ENCODE data around the gene CCDC171.

CCDC171 gene

GRCh38 chr9:15885464-15885863 is 332.6 kb downstream of the CCDC171 start:
- TF ChIP-seq RAD21 (IDR thresholded peaks at IDR 0.05; ENCODE audit: low read depth), result no peak
- no peak for TF ChIP-seq YY1 (IDR thresholded peaks at IDR 0.05; ENCODE audit: low read depth)
- no peak for TF ChIP-seq TAF1 (IDR thresholded peaks at IDR 0.05; ENCODE audit: low read depth)
- TF ChIP-seq USF1 (IDR thresholded peaks at IDR 0.05), result no peak
- no peak for TF ChIP-seq FOXM1 (IDR thresholded peaks at IDR 0.05; ENCODE audit: borderline replicate concordance, low read depth)
- TF ChIP-seq CEBPB (IDR thresholded peaks at IDR 0.05), result no peak
- no peak for TF ChIP-seq CREB1 (IDR thresholded peaks at IDR 0.05; ENCODE audit: low read depth)
- no peak for TF ChIP-seq NFIC (IDR thresholded peaks at IDR 0.05)
- TF ChIP-seq EGR1 (IDR thresholded peaks at IDR 0.05), result no peak
- no peak for TF ChIP-seq REST (IDR thresholded peaks at IDR 0.05; ENCODE audit: low read depth)
- TF ChIP-seq, protein P1, sequence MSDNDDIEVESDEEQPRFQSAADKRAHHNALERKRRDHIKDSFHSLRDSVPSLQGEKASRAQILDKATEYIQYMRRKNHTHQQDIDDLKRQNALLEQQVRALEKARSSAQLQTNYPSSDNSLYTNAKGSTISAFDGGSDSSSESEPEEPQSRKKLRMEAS (IDR thresholded peaks at IDR 0.05), result no peak

GRCh38 chr9:15889555-15889954 is 336.7 kb downstream of the CCDC171 start:
- TF ChIP-seq, protein P1 (IDR thresholded peaks at IDR 0.05), result no peak

DNA sequence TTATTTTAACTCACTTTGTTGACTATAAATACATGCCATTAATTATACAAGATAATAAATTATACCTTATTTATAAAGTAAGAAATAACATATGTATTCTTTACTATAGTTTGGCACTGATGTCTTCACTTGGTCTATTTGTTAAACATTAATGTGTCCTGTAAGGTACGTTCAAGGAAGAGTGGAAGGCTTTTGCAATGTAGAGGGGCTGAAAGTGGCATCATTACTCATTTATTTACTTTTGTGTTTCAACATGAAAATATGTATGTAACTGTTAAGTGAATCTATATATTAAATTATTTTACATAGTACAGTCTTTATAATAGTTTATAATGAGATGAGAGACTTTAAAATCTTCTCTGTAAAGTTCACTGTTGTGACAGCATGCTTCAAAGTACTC is 348.7 kb downstream of the CCDC171 start:
- TF ChIP-seq FOXM1 (IDR thresholded peaks at IDR 0.05; ENCODE audit: borderline replicate concordance, low read depth), result no peak
- TF ChIP-seq ZBTB7A (IDR thresholded peaks at IDR 0.05; ENCODE audit: low read depth), result no peak
- TF ChIP-seq TCF12 (IDR thresholded peaks at IDR 0.05; ENCODE audit: low read depth), result no peak
- TF ChIP-seq RAD21 (IDR thresholded peaks at IDR 0.05; ENCODE audit: low read depth), result no peak
- no peak for TF ChIP-seq NFIC (IDR thresholded peaks at IDR 0.05)
- no peak for TF ChIP-seq REST (IDR thresholded peaks at IDR 0.05; ENCODE audit: low read depth)
- no peak for TF ChIP-seq YY1 (IDR thresholded peaks at IDR 0.05; ENCODE audit: low read depth)
- TF ChIP-seq EP300 (IDR thresholded peaks at IDR 0.05; ENCODE audit: borderline replicate concordance), result no peak
- TF ChIP-seq CREB1 (IDR thresholded peaks at IDR 0.05; ENCODE audit: low read depth), result no peak
- TF ChIP-seq, protein P1 (IDR thresholded peaks at IDR 0.05), result no peak
- TF ChIP-seq EGR1 (IDR thresholded peaks at IDR 0.05), result no peak
- TF ChIP-seq TAF1 (IDR thresholded peaks at IDR 0.05; ENCODE audit: low read depth), result no peak
- TF ChIP-seq CEBPB (IDR thresholded peaks at IDR 0.05), result no peak
- TF ChIP-seq TEAD4 (IDR thresholded peaks at IDR 0.05), result no peak
- TF ChIP-seq USF1 (IDR thresholded peaks at IDR 0.05), result no peak

GRCh38 chr9:15909297-15909696 is 356.5 kb downstream of the CCDC171 start:
- TF ChIP-seq EGR1 (IDR thresholded peaks at IDR 0.05) (no peak), YY1 (IDR thresholded peaks at IDR 0.05; ENCODE audit: low read depth) (no peak), CREB1 (IDR thresholded peaks at IDR 0.05; ENCODE audit: low read depth) (no peak), RAD21 (IDR thresholded peaks at IDR 0.05; ENCODE audit: low read depth) (no peak)

DNA sequence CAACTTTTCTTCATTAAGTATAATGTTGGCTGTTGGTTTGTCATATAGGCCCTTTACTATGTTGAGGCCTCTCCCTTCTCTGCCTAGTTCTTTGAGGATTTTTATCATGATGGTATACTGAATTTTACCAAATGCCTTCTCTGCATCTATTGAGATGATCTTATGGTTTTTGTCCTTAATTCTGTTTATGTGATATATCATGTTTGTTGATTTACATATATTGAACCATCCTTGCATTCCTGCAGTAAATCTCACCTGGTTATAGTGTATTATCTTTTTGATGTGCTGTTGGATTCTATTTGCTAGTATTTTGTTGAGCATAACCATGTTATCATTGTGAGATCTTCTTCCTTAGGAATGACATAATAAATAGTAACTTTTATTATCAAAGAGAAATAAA is 362.9 kb downstream of the CCDC171 start:
- no peak for TF ChIP-seq EGR1 (IDR thresholded peaks at IDR 0.05)
- TF ChIP-seq, protein P1 (IDR thresholded peaks at IDR 0.05), result no peak
- TF ChIP-seq REST (IDR thresholded peaks at IDR 0.05; ENCODE audit: low read depth), result no peak
- no peak for TF ChIP-seq CREB1 (IDR thresholded peaks at IDR 0.05; ENCODE audit: low read depth)
